Activated CD4-positive, alpha-beta T cell treated with anti-CD3 and anti-CD28 coated beads, Interleukin-2, amount 50 U/mL, for 24 hours (primary cell): ENCODE results near the gene ZNF366.

ENCODE experiments used
- DNase-seq, 2 donors: peaks; one replicate each; pipeline ENCODE4 v3.0.0-alpha.2; 2020; ENCODE audit warnings: low read depth in 1 of 2, low spot score in 1 of 2

The ZNF366 gene, protein sequence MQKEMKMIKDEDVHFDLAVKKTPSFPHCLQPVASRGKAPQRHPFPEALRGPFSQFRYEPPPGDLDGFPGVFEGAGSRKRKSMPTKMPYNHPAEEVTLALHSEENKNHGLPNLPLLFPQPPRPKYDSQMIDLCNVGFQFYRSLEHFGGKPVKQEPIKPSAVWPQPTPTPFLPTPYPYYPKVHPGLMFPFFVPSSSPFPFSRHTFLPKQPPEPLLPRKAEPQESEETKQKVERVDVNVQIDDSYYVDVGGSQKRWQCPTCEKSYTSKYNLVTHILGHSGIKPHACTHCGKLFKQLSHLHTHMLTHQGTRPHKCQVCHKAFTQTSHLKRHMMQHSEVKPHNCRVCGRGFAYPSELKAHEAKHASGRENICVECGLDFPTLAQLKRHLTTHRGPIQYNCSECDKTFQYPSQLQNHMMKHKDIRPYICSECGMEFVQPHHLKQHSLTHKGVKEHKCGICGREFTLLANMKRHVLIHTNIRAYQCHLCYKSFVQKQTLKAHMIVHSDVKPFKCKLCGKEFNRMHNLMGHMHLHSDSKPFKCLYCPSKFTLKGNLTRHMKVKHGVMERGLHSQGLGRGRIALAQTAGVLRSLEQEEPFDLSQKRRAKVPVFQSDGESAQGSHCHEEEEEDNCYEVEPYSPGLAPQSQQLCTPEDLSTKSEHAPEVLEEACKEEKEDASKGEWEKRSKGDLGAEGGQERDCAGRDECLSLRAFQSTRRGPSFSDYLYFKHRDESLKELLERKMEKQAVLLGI

DNA sequence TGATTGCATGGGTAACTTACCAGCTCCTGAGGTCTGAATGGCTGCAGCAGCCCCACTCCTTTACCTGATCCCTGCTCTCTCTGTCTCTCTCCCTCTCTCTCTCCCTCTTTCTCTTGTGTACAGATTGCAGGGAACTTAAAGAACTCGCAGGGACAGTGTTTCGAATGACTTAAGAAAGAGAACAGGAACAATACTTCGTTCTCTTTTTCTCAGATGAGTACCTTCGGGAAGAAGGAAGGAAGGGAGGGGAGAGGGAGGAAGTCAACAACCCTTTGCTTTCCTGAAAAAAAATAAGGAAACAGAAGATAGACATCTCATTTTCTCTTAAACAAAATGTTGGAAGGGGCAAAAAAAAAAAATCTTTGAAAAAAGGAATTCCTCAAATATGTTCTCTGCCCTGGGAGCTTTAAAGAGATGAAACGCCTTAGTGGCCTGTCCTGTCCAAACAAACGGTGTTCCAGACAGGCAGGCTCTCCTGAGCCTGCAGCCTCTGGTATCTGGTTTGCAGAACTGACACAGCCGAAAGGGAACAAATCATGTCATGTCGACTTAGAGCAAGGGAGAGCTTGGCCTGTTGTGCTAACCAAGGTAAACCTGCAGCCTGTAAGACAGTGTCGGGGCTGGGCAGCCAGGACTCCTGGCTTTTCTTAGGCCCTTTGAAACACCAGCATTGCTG is at the start of gene ZNF366:
TSS of gene ZNF366 (minus strand) at position 180 of the 676 bp plus-strand sequence. CDS start 45,914 bp downstream, outside the sequence.
- no peak for DNase-seq

DNA sequence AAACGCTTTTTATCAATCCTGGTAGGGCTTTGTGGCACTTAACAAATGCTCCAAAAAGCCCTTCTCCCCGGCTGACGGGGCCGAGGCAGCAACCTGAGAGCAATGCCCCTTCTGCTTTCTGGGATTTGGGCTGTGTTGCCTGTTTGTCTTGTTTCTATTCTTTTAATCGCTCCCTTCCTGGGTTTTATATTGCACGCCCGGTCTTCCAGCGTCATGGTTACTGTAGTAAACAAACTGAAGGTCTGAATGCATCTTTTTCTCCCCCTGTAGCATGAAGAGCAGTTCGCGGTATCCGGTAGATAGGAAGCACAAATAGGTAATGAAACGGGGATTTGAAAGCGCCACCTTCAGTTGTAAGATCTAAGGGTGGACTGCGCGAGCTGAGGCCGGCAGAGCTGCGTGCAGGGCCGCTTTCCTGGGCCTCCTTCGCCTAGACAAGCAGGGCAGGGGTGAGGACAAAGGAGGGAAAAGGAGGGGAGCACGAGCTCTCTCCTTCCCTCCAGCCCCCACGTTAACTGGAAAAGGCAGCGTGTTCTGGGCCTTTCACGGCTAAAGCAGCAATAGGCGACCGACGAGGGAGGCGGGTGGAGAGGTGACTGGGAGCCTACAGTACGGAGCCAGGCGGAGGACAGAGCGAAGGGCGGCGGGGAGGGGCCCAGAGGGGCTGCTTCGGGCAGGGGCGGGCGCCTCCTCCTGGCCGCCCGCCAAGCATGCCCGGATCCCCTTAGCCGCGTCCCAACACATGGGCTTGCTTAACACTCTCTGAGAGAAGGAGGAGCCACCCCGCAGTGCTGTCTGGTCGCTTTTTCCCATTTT is 49.3 kb upstream of the ZNF366 start:
- peak; percentile 2 to 8 for DNase-seq

DNA sequence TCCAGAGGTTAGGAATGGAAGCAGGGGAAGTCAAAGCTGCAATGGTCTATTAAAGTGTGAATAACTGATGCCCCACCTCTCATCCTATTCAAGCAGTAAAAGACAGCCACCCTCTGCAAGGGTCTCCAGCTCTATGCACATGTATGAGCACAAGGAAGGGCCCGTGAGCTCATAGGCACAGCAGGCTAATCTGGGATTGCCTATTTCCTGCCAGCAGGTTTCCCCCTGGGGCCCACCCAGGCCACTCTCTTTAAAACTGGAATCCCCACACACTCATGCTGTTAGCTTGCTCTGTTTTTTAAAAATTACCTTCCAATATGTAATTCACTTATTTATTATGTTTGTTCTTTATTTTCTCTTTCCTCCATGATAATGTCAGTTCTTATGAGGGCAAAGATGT is 48.7 kb upstream of the ZNF366 start:
- DNase-seq, result no peak

DNA sequence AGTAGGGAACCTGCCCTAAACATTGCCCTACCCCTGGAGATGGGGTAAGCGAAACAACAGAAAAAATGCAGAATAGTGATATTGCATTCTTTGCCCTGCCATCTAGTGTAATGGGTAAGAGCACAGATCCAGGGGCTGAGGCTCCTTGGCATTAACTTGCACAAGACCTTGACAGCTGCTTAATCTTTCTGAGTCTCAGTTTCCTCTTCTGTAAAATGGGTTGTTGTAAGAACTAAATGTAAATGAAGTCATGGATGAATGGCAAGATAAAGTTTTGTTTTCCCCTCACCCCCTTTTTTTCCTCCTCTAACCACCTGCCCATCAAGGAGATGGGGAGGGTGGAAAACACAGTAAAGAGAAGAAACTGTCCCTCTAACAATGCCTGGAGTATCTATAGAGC is 47.7 kb upstream of the ZNF366 start:
- no peak for DNase-seq

DNA sequence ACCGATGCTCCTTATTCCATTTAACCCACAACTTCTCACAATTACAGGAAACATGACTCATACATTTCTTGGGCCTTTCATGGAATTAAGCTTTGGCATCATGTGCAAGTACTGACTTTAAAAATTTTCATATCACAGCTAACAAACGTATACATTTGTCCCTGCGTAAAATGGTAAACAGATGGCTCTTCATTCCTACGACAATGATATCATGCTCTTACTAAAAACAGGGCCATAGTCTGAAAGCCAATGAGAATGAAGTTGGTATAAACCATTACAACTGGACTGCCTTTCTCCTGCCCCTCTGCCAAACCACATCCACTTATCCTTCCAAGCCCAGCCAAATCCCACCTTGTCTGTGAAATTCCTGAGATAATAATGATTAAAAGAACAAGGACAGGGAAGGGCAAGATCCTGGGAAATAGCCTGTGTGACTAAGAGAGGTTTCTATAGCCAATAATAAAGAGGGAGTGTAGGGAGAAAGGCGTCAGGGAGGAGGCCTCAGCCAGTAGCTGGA is 44.9 kb upstream of the ZNF366 start:
- DNase-seq, result no peak

DNA sequence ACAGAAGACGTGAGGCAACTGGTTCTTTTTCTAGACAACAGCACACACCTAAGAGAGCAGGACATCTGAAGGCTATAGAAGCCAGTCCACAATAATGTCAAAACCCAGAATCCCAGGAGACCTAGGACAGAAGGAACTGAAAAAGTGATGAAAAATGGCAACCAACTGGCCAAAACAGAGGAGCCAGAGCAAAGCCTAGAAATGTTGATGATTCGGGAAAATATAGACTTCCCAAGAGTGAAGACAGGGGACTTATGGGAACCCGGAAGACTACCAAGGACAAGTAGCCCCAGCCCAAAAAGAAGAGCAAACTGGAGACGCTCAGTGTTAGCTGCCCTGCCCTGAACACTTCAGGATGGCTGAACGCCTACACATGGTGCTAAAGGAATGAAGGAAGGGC is 43.4 kb upstream of the ZNF366 start:
- no peak for DNase-seq

DNA sequence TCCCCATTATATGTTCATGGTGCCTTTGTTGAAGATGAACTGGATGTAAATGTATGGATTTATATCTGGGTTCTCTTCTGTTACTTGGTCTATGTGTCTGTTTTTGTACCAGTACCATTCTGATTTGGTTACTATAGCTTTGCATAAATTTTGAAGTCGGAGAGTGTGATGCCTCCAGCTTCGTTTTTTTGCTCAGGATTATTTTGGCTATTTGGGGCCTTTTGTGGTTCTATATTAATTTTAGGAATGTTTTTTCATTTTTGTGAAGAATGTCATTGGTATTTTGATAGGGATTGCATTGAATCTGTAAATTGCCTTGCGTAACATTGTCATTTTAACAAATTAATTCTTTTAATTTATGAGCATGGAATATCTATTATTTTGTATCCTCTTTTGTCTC is 36.6 kb upstream of the ZNF366 start:
- DNase-seq, result no peak

DNA sequence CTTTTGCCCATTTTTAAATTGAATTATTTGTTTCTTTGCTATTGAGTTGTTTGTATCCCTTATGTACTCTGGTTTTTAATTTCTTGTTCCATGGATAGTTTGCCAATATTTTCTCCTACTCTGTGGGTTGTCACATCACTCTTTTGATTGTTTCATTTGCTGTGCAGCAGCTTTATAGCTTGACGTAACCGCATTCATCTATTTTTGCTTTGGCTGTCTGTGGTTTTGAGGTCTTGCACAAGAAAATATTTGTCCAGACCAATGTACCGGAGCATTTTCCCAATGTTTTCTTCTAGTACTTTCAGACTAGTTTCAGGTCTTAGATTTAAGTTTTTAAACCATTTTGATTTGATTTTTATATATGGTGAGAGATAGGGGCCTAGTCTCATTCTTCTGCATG is 36.2 kb upstream of the ZNF366 start:
- DNase-seq, result no peak

DNA sequence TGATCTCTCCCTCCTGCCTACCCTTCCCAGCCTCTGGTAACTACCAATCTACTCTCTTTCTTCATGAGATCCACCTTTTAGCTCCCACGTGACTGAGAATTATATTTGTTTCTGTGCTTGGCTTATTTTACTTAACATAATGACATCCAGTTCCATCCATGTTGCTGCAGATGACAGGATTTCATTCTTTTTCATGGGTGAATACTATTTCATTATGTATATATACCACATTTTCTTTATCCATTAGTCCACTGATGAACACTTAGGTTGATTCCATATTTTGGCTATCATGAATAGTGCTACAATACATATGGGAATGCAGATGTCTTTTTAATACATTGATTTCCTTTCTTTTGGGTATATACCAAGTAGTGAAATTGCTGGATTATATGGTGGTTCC is 35.5 kb upstream of the ZNF366 start:
- DNase-seq, result no peak

DNA sequence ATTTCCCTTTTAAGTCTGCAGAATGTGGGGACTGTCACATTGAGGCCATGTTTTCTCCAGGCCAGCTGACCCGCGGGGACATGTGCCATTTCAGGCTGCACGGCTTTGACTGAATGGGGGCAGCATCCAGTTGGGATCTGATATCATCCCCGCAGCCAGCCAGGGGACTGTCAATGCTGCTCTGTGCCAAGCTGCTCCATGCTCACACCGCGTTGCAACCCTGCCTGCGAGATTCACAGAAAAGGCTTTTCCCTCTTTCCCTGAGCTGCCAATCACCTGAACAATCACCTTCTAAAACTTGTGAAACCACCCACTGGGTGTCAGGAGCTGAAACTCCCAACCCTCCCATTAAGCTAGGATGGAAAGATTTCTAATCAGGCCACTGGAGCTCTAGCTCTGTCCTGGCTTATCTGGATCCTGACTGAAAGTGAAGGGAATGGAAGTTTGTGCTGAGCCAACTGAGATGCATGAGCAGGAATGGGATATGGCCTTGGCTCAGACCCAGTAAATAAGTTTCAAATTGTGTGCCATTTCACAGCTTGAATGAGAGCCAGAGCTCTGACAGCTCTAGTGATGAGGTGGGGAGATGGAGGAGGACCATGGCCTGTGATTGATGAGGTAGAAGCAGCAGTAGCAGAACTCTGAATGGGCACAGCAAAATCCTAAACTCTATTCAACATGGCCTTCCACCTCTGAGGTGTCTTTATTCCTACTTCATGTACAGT is 34.5 kb upstream of the ZNF366 start:
- no peak for DNase-seq

DNA sequence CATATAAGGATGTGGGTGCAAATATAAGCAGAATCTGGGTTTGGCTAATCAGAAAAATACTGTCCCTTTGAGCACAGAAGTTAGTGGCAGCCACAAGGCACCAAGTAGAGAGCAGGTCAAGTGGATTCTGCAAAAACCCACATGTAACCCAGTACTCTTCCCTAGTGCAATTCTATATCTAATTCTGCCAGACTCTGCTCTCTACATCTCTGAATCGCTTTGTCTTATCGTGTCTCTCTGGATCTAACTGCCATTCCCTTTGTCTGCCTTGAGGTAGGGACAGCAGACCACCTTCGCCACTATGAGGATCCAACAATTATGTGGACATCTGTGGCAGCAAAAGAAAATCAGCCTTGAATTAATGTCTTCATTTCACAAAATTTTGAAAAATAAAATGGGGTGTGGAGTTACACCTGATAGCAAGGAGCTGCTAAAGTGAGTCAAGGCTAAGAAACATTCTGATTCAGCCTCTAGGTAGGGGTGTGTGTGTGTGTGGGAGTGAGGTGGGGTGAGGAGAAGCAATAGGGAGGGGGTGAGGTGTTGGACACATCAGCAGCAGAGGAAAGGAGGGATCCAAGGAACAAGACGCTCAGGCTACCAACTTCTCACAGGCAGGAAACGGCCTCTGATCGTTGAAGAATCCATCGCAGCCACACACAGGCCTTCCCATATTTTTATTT is 33.7 kb upstream of the ZNF366 start:
- no peak for DNase-seq

DNA sequence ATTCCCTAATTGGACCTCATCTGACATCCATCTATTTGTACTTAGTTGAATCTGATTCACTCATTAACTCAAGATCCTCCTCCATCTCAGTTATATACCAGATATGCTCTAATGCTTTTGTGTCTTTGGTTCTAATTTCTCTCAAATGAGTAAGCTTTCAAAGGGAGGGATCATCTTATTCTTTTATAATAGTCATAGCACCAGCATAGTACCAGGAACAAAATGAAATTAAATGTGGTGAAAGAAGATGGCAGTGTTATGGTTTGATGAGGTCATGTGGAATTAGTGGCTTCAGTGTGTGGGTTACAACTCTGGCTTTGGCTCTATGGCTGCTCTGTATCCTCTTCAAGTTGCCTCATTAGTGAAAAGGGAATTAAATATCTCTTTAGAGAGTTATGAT is 32.5 kb upstream of the ZNF366 start:
- no peak for DNase-seq

DNA sequence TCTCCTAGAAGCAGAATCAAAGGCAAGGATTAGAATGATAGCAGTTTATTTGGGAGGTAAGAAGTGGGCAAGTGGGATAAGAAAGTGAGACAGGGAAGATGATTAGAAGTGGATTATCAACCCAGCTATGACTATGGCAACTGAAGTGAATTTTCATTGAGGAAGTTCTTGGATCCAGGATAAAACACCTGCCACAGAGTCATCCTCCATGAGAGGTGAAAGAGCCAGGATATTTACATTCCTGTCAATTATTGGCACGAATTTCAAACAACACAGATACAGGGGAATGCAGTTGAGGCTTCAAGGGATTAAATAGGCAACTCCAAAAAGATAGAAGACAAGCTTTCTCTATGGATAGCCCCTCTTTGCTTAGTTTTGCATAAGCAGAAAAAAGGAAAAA is 31.8 kb upstream of the ZNF366 start:
- no peak for DNase-seq

DNA sequence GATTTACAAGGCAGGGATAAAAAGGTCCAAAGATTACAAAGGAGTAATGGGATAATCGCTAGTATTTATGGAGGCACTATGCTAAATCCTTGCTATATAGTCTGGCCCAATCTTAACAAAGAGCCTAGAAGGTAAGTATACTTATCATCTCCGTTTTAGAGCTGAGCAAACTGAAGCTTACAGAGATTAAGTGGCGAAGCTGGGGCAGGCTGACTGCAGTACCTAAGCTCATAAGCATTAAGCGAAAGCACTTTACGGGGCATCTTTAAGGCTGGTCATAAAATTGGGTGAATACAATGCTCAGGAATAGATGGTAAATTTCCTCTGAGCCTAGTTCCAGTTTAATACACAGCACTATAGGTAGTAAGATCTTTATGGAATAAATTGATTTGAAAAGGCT is 30.0 kb upstream of the ZNF366 start:
- no peak for DNase-seq

DNA sequence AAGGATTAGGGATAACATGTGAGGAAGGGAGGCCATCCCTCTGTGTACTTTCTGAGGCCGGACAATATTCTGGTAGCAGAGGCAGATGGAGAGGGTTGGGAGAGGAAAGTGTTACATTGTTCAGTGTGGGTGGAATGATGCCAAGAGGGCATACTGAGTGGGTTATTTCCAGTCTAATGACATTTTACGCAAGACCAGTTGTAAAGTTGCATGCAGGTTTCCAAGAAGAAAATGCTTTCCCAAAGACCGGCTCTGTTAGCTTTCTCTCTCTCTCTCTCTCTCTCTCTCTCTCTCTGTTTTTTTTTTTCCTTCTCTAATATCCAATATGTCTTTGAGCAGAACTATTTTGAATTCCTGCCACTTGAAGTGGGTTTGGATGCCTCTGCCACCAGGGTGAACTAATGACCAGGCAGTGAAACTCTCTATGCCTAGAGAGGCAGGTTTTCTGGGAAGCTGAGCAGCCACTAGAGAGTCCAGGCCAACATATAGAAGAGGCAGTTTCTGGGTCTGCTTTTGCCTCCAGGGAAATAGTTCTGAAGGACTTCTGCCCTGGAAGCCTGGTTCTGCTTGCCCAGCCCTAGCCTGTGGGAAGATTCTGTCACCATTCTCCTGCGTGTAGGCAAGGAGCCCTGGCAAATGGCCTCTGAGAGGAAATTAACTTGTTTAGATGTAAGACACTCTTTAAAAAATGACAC is 24.4 kb upstream of the ZNF366 start:
- no peak for DNase-seq

DNA sequence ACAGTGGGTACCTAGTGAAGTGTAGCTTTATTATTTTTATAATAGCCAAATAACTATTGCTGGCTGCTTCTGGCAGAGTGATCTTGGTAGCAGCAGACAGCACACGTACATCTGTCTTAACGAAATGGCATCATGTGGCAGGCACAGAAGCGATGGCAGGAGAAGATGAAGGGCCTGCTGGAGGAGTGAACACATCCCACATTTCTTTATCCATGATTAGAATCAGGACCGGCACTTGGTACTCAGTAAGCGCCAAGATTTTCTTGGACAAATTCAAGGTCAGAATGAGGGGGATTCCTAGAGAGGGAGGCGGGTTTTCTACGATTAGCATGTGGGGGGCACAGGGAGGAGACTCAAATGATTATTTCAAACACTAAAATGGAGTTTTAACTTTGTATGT is 23.0 kb upstream of the ZNF366 start:
- DNase-seq, result no peak

DNA sequence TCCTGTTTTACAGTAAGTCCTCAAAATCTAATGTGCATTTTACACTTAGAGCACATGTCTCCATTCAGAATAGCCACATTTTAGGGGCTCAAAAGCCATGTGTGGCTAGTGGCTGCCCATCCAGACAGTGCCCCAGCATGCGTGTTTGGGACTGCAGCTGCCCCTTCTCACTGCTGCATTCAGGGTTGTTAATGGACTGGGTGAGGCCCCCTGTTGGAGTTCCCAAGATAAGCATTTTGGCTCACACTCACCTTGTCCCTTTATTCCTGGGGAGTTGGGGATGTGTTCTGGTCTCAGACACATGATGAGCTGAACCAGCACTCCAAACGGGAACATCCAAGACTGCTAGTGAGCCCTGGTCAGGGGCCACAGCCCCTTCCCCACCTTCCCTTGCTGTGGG is 22.2 kb upstream of the ZNF366 start:
- DNase-seq, result no peak

DNA sequence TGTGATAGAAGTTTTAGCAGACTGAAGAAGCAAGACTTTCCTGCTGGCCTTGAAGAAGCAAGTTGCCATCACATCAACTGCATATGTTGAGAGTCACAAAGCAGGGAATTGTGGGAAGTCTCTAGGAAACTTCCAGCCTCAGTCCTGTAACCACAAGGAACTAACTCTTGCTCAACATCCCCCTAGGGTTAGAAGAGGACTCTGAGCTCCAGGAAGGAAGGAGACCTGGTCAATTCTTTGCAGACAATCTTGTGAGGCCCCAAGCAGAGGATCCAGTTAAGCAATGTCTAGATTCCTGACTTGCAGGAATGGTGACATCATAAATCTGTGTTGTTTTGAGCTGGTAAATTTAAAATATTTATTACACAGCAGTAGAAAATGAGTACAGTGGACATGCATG is 18.6 kb upstream of the ZNF366 start:
- DNase-seq, result no peak

DNA sequence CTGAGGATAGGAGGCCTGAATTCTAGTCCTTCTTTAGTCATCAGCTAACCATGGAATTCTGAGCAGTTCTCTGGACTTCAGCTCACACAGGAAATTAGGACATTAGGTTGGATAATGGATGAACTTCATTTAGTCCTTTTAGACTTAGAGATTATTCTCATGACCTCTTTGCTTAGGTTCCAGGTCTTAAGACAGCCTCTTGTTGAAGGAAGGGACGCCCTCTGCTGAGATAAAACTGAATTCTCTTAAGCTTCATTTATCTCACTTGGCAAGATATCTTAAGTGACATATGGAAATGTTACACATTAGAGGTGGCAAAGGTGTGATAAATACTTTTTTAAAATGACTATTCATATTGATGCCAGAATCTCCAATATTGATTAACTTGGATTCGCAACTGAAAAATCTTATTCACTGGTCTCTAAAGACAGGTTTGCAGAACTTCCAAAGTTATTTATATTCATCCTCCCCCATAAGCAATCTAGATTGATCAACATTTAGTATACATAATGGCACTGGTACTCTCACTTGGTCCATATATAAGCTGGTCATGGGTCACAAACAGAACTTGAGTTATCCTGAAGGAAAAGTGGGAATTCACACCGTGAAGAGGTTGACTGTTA is 16.9 kb upstream of the ZNF366 start:
- DNase-seq, result no peak
